ENCODE measurements around the gene FNDC3B.

DNA sequence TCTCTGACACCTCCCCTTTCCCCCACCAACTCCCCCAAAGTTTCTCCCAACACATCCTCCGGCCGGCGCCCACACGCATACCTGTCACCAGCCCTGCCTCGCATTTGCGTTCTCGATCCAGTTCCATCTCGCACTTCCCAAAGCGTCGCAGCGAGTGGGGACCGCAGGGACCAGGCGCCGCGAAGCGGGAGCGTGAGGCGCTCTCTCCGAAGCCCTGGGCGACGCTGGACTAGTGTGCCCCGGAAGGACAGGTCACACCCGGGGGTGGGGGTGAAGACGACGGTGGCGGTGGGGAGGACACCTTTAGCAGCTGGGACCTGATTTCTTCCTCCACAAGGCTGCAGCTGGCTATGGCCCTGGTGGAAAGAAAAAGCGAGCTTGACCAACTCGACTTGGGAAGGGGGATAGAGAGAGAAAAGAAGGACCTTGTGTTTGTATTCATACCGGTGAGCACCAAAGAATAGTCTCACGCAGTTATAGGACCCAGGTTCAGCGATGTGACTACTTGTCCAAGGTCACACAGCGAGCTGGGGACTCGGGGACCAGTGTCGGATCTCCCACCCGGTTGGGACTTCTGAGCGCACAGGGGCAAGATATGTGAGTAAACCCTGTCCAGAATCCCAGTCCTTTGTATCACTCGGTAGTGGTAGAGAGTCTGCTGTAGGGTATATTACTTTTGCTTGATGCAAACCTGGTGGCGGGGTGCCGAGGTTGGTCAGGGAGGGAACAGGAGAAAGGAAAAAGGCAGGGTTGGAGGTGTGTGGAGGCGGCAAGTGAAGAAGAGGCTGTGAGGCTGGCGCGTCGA, 409.5 kb downstream of the FNDC3B start:
- TF ChIP-seq CTCF (IDR thresholded peaks at IDR 0.05) (no peak), EZH2phosphoT487 (IDR thresholded peaks at IDR 0.05) (peak; percentile 78)

All from neural progenitor cell (in vitro differentiated cells).